ENCODE results near the gene CCDC146.
"Not testable (repeated sequence)": the region's sequence is repeated elsewhere in the genome, so short reads cannot be mapped to it uniquely, and the experiment has no call there.

The CCDC146 gene

DNA sequence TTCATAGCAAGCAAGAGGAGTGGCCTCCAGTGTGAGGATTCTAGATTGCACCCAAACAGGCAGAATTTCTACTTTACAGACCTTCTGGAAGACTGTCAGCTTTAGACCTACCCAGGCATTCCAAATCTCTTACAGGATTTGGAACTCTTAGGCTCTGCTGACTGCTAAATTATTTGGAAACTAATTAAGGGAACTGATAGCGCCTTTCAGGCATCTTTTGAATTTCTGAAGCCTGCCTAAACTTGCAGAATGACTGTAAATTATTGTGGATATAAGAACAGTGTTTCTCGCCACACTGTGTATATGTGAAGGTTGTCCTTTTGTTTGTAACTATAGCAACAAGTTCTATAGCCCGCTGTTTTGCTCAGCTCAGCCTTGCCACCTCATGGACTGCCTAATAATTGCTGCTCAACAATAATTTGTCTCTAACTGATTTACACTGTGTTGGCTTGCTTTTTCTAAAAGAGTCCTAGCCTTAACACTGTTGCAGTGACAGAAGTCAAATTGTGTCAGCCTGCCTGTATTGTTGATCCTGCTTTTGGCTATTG lies 32.6 kb downstream of the CCDC146 start:
- not testable (repeated sequence) for H3K4me3 ChIP-seq (ENCODE audit: low read length); H3K27me3 ChIP-seq (replicated peaks; ENCODE audit: control insufficient read depth, insufficient read depth, low read length); H3K4me1 ChIP-seq (ENCODE audit: control insufficient read depth, insufficient read depth, low read length); H3K9me3 ChIP-seq (ENCODE audit: control insufficient read depth, low read length); H3K36me3 ChIP-seq (ENCODE audit: control insufficient read depth, insufficient read depth, low read length, severe bottlenecking); DNase-seq (ENCODE audit: low read depth); H3K9ac ChIP-seq (ENCODE audit: low read length)

DNA sequence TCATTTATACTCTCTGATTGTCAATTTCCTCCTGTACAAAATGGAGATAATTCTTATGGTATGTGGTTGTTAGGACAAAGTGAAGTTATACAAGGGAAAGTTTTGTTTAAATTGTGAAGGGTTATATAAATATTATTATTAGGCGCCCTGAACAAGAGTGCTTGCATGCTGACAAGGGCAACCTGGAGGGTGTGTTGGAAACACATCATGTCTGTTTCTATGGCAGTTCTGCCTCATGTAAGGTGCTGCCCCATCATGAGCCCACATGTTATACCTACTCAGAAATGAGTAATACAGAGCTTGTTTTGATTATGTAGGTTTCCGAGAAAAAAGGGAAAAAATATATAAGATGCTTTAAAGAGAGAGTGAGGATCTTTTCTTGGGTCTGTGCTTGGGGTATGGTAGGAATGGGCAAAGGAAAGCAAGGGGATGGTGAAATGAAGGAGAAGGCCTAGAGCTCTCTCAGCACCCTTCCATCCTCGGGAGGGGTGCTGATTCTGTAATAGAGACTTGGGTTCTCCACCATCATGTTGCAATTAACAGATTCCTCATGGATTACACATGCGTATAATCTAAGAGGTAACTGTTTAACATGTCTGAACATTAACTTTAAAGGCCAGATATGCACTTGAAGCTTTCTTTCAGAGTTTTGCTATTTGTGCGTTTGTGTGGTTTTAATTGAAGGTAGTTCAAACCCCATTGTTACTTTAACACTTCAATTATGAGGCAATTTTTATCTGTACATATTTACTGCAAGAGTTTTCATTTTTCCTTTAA lies 33.4 kb downstream of the CCDC146 start:
- not testable (repeated sequence) for H3K4me1 ChIP-seq (ENCODE audit: control insufficient read depth, insufficient read depth, low read length); H3K9ac ChIP-seq (ENCODE audit: low read length); H3K27me3 ChIP-seq (replicated peaks; ENCODE audit: control insufficient read depth, insufficient read depth, low read length); H3K9me3 ChIP-seq (ENCODE audit: control insufficient read depth, low read length); H3K4me3 ChIP-seq (ENCODE audit: low read length); H3K36me3 ChIP-seq (ENCODE audit: control insufficient read depth, insufficient read depth, low read length, severe bottlenecking)
- DNase-seq (ENCODE audit: low read depth): peak; percentile 0

- not testable (repeated sequence) for H3K27me3 ChIP-seq (replicated peaks; ENCODE audit: control insufficient read depth, insufficient read depth, low read length); H3K9me3 ChIP-seq (ENCODE audit: control insufficient read depth, low read length); H3K9ac ChIP-seq (ENCODE audit: low read length); H3K4me3 ChIP-seq (ENCODE audit: low read length); DNase-seq (ENCODE audit: low read depth); H3K36me3 ChIP-seq (ENCODE audit: control insufficient read depth, insufficient read depth, low read length, severe bottlenecking); H3K4me1 ChIP-seq (ENCODE audit: control insufficient read depth, insufficient read depth, low read length)
These were observed 34.6 kb downstream of the CCDC146 start for GRCh38 chr7:77157034-77157433.

DNA sequence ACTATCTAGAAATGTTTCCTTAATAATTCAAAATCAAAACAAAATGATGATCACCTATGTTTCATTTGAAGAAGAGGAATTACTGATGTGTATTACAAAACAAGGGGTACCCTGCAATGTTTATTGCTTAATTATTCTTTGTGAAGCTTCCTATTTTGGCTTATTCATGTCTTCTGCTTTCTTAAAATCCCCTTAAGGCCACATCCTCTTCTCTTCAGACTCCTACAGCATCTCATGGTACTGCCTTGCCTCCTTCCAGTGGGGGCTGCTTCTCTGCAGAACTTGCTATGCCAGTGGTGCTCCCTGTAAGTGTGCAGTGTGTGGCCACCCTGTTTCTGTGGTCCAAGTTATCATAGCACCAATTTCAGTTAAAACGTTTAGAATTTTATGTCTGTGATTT lies 35.0 kb downstream of the CCDC146 start:
- Histone ChIP-seq H3K4me1 (ENCODE audit: control insufficient read depth, insufficient read depth, low read length) (peaks cover 6% of the 10 kb centered on the region), H3K27me3 (replicated peaks; ENCODE audit: control insufficient read depth, insufficient read depth, low read length) (no peaks in the 10 kb centered on the region), H3K4me3 (ENCODE audit: low read length) (no peak overlapping the region), H3K36me3 (ENCODE audit: control insufficient read depth, insufficient read depth, low read length, severe bottlenecking) (no peaks in the 10 kb centered on the region), H3K9me3 (ENCODE audit: control insufficient read depth, low read length) (no peaks in the 10 kb centered on the region), H3K9ac (ENCODE audit: low read length) (no peak overlapping the region)
- DNase-seq (ENCODE audit: low read depth): peak; percentile 9

DNA sequence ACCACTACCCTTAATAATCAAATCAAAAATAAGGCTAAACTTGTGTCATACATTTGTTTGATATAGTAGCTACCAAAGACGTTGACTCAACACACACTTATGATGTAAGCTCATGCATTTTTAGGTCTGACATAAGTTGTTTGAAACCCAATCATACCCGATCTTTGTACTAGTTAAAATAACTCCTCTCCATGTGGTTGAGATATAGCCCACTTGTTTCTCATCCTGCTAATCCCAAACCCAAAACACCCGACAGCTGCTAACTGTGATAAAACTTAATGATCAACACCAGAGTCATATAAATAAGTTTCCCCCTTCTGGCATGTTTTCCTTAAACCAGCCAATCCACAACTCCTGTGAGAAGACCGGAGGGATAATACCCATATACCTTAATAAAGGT lies 48.7 kb downstream of the CCDC146 start:
- not testable (repeated sequence) for DNase-seq (ENCODE audit: low read depth); H3K4me3 ChIP-seq (ENCODE audit: low read length); H3K4me1 ChIP-seq (ENCODE audit: control insufficient read depth, insufficient read depth, low read length); H3K36me3 ChIP-seq (ENCODE audit: control insufficient read depth, insufficient read depth, low read length, severe bottlenecking); H3K27me3 ChIP-seq (replicated peaks; ENCODE audit: control insufficient read depth, insufficient read depth, low read length); H3K9me3 ChIP-seq (ENCODE audit: control insufficient read depth, low read length); H3K9ac ChIP-seq (ENCODE audit: low read length)

DNA sequence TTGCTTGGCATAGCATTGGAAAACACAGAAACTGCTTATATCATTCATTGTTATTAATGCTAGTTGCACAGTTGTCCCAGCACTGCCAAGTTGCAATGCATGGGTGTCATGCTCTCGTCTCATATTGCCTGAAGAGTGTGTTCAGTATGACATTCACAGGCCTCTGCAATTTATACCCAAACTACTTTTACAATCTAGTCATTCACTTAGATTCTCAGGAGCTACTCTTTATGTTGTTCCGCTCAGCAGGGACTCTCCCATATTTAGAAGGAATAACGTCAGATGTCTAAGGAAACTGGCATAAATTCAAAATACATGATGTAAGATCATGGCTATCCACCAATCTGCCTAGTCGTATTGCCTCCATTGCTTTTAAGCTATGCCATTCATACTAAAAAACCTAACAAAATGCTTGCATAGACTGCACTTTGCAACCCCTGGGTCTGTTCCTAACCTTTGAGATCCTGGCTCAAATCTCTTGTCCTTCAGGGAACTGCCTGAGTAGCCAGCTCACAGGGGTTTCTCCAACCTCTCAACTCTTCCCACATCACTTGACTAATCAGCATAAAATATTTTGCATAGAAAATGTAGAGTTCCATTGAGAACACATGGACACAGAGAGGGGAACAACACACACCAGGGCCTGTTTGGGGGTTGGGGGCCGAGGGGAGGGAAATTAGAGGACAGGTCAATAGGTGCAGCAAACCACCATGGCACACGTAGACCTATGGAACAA lies 50.2 kb downstream of the CCDC146 start:
- H3K4me3 ChIP-seq (ENCODE audit: low read length); H3K4me1 ChIP-seq (ENCODE audit: control insufficient read depth, insufficient read depth, low read length); DNase-seq (ENCODE audit: low read depth); H3K9me3 ChIP-seq (ENCODE audit: control insufficient read depth, low read length); H3K27me3 ChIP-seq (replicated peaks; ENCODE audit: control insufficient read depth, insufficient read depth, low read length); H3K9ac ChIP-seq (ENCODE audit: low read length); H3K36me3 ChIP-seq (ENCODE audit: control insufficient read depth, insufficient read depth, low read length, severe bottlenecking): not testable (repeated sequence)

- not testable (repeated sequence) for H3K36me3 ChIP-seq (ENCODE audit: control insufficient read depth, insufficient read depth, low read length, severe bottlenecking); H3K4me3 ChIP-seq (ENCODE audit: low read length); H3K9ac ChIP-seq (ENCODE audit: low read length); H3K9me3 ChIP-seq (ENCODE audit: control insufficient read depth, low read length); H3K27me3 ChIP-seq (replicated peaks; ENCODE audit: control insufficient read depth, insufficient read depth, low read length); DNase-seq (ENCODE audit: low read depth); H3K4me1 ChIP-seq (ENCODE audit: control insufficient read depth, insufficient read depth, low read length)
These were observed 52.0 kb downstream of the CCDC146 start for GRCh38 chr7:77174418-77174817.

DNA sequence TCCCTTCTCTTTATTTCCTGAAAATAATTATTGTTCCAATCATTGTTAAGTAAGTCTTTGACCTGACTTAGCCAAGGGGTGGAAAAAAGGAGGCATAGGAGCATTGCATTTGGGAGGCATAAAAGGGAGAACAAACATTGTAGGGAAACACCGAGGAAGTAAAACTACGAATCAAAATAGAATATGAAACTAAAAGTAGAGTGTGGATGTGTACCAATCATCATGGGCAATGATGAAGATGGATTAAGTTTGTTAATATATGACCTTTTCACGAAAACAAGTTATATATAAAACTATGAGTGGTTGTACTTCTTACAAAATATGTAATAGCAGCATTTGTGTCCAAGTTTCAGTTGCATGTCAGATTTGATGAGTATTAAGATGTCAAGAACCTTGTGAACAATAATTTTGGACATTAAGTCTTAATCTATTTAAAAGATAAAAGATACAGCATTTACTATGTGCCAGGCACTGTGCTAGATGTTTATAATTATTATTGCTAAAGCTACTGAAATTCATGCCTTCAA lies 52.9 kb downstream of the CCDC146 start:
- peak overlapping the region; percentile 36 for H3K4me3 ChIP-seq (ENCODE audit: low read length)
- not testable (repeated sequence) for DNase-seq (ENCODE audit: low read depth); H3K36me3 ChIP-seq (ENCODE audit: control insufficient read depth, insufficient read depth, low read length, severe bottlenecking); H3K4me1 ChIP-seq (ENCODE audit: control insufficient read depth, insufficient read depth, low read length); H3K27me3 ChIP-seq (replicated peaks; ENCODE audit: control insufficient read depth, insufficient read depth, low read length); H3K9me3 ChIP-seq (ENCODE audit: control insufficient read depth, low read length); H3K9ac ChIP-seq (ENCODE audit: low read length)

GRCh38 chr7:77177321-77177904 lies 55.0 kb downstream of the CCDC146 start:
- H3K4me1 ChIP-seq (ENCODE audit: control insufficient read depth, insufficient read depth, low read length); DNase-seq (ENCODE audit: low read depth); H3K9me3 ChIP-seq (ENCODE audit: control insufficient read depth, low read length); H3K4me3 ChIP-seq (ENCODE audit: low read length); H3K9ac ChIP-seq (ENCODE audit: low read length); H3K36me3 ChIP-seq (ENCODE audit: control insufficient read depth, insufficient read depth, low read length, severe bottlenecking); H3K27me3 ChIP-seq (replicated peaks; ENCODE audit: control insufficient read depth, insufficient read depth, low read length): not testable (repeated sequence)

- H3K36me3 ChIP-seq (ENCODE audit: control insufficient read depth, insufficient read depth, low read length, severe bottlenecking); H3K9ac ChIP-seq (ENCODE audit: low read length); H3K27me3 ChIP-seq (replicated peaks; ENCODE audit: control insufficient read depth, insufficient read depth, low read length); DNase-seq (ENCODE audit: low read depth); H3K4me3 ChIP-seq (ENCODE audit: low read length); H3K9me3 ChIP-seq (ENCODE audit: control insufficient read depth, low read length); H3K4me1 ChIP-seq (ENCODE audit: control insufficient read depth, insufficient read depth, low read length): not testable (repeated sequence)
These were observed 55.6 kb downstream of the CCDC146 start for GRCh38 chr7:77178024-77178423.

DNA sequence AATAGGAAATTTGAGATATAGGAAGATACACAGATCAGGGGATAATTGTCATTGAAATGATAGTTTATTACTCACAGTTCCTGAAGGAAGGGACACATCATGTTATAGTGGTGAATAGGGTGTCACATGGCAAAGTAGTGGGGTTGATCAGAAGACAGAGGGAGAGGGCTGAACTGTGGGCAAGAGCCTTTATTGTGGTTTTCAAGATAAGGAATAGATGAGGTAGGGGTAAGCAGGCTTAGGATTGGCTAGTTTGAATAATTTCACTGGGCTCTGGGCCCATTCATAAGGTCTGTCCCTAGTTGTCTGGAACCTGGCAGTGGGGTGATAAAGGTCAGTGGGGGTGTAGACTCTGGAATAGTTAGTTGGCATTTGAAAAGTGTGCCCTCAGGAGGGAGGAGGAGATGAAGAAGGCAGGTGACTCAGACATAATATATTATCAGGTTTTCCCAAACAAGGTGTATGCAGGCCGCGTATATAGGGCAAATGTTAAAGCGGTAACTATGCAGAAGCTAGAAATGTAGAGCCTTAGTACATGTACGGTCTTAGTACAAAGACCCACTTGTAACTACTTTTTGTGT lies 58.7 kb downstream of the CCDC146 start:
- no peaks in the 10 kb centered on the region for H3K9me3 ChIP-seq (ENCODE audit: control insufficient read depth, low read length)

More for the DNA sequence above, 58.7 kb downstream of the CCDC146 start:
- Histone ChIP-seq H3K9ac (ENCODE audit: low read length) (no peak overlapping the region), H3K27me3 (replicated peaks; ENCODE audit: control insufficient read depth, insufficient read depth, low read length) (no peaks in the 10 kb centered on the region), H3K36me3 (ENCODE audit: control insufficient read depth, insufficient read depth, low read length, severe bottlenecking) (no peaks in the 10 kb centered on the region), H3K4me3 (ENCODE audit: low read length) (no peak overlapping the region), H3K4me1 (ENCODE audit: control insufficient read depth, insufficient read depth, low read length) (peaks cover 13% of the 10 kb centered on the region)
- no peak for DNase-seq (ENCODE audit: low read depth)

Measured in adipocyte (in vitro differentiated cells).